A673 (cell line): ENCODE data around the gene CASP2. TPM values are rescaled to one million over a fixed set of nuclear protein-coding genes. Genes with fewer than 3 reads are reported as not detected.

Experiments used
- BruUV-seq: library from RNA; stranded (reverse); fragments of 400-500 nt; replicated peaks from 2 replicates; lab custom pipeline; 2021; lab: Mats Ljungman, UMichigan
- CTCF ChIA-PET: fragments of 300-600 bp; sonication (Branson Sonifier 250); formaldehyde crosslinking; loops from one replicate; lab custom pipeline; 2022; ENCODE audit warnings: antibody characterized with exemption; lab: Charles Lee
- POLR2A ChIA-PET: fragments of 300-600 bp; sonication (Branson Sonifier 250); formaldehyde crosslinking; loops from one replicate; lab custom pipeline; 2022; ENCODE audit warnings: antibody characterized with exemption; ENCODE audit not compliant: low non-redundant PET; lab: Charles Lee
- DNase-seq: peaks from one replicate; pipeline ENCODE4 v3.0.0-alpha.2; 2015; ENCODE audit warnings: low spot score
- H3K27ac ChIP-seq: fragments of 200-600 bp; sonication (generic); 2 replicates; pipeline ENCODE4 v1.5.1; 2016; ENCODE audit warnings: mixed run types, low read depth, mild to moderate bottlenecking, mixed read lengths, antibody characterized with exemption, low read length; ENCODE audit not compliant: poor library complexity, severe bottlenecking
- H3K27me3 ChIP-seq: fragments of 200-600 bp; sonication (generic); replicated peaks from 2 replicates; pipeline ENCODE4 v1.6.1; 2017; ENCODE audit warnings: mixed run types, low read depth, mild to moderate bottlenecking, mixed read lengths, antibody characterized with exemption, low read length; ENCODE audit not compliant: insufficient read depth, poor library complexity
- H3K36me3 ChIP-seq: fragments of 200-600 bp; sonication (generic); 2 replicates; pipeline ENCODE4 v1.6.1; 2016; ENCODE audit warnings: mixed run types, mild to moderate bottlenecking, mixed read lengths, antibody characterized with exemption, low read length; ENCODE audit not compliant: insufficient read depth, poor library complexity, severe bottlenecking
- H3K4me1 ChIP-seq: fragments of 200-600 bp; sonication (generic); 2 replicates; pipeline ENCODE4 v1.6.1; 2017; ENCODE audit warnings: mixed run types, mild to moderate bottlenecking, mixed read lengths, antibody characterized with exemption, low read length; ENCODE audit not compliant: insufficient read depth, poor library complexity, severe bottlenecking
- H3K4me3 ChIP-seq: fragments of 200-600 bp; sonication (generic); 2 replicates; pipeline ENCODE4 v1.5.1; 2016; ENCODE audit warnings: low read depth, mixed run types, mild to moderate bottlenecking, mixed read lengths, low read length; ENCODE audit not compliant: poor library complexity, severe bottlenecking
- H3K9me3 ChIP-seq: fragments of 200-600 bp; sonication (generic); 2 replicates; pipeline ENCODE4 v1.6.1; 2016; ENCODE audit warnings: mixed run types, low read depth, mild to moderate bottlenecking, mixed read lengths, antibody characterized with exemption, low read length; ENCODE audit not compliant: poor library complexity, severe bottlenecking
- CTCF ChIP-seq: fragments of 300-800, 200-600 bp; sonication (generic); conservative IDR thresholded peaks from 2 replicates; pipeline ENCODE4 v1.5.1; 2017; ENCODE audit warnings: low read depth, mild to moderate bottlenecking, antibody characterized with exemption, low read length, moderate library complexity, mixed read lengths
- EZH2 ChIP-seq: fragments of 200-600 bp; sonication (generic); IDR thresholded peaks from 2 replicates; pipeline ENCODE4 v1.6.1; 2017; ENCODE audit warnings: borderline replicate concordance, low read depth, mild to moderate bottlenecking, mixed read lengths, antibody characterized with exemption, low read length; ENCODE audit not compliant: poor library complexity, severe bottlenecking
- intact Hi-C: fragments of 100-400 bp; cut with micrococcal nuclease; formaldehyde crosslinking; loops from one replicate; pipeline ENCODE4 v1.10.0; 2022; ENCODE audit not compliant: unreplicated experiment
- total RNA-seq: library from RNA; stranded (reverse); gene quantifications from 2 replicates; pipeline ENCODE4 v1.2.3, GENCODE V29; 2021

Gene CASP2
- total RNA-seq, 1 experiment from 2014 or later: 76.8 TPM

GRCh38 chr7:143258831-143259230 lies 29.3 kb upstream of the CASP2 start:
- no peaks in the 10 kb centered on the region for H3K36me3 ChIP-seq
- no TSS peak for BruUV-seq
- POLR2A ChIA-PET: no interaction called here
- CTCF ChIA-PET: no interaction called here
- H3K9me3 ChIP-seq: peaks cover 3% of the 10 kb centered on the region
- no peaks in the 10 kb centered on the region for H3K27me3 ChIP-seq
- H3K27ac ChIP-seq: no peak overlapping the region
- DNase-seq: no peak
- H3K4me3 ChIP-seq: no peak overlapping the region
- no peaks in the 10 kb centered on the region for H3K4me1 ChIP-seq
- TF ChIP-seq EZH2: no peak
- TF ChIP-seq CTCF: no peak
- intact Hi-C loops: no loop called here

- no peak for DNase-seq
- H3K36me3 ChIP-seq: no peaks in the 10 kb centered on the region
- ChIA-PET CTCF (interaction anchor here (0.6 kb wide), 1 partner anchor 44 kb away, joined by 4 read pairs; no protein-coding TSS in a partner anchor), POLR2A (no interaction called here)
- H3K27me3 ChIP-seq: no peaks in the 10 kb centered on the region
- TF ChIP-seq EZH2: no peak
- no peak for TF ChIP-seq CTCF
- no peaks in the 10 kb centered on the region for H3K4me1 ChIP-seq
- H3K27ac ChIP-seq: no peak overlapping the region
- intact Hi-C loops: no loop called here
- no peak overlapping the region for H3K4me3 ChIP-seq
- H3K9me3 ChIP-seq: no peaks in the 10 kb centered on the region
- no TSS peak for BruUV-seq
Measured at GRCh38 chr7:143259765-143260164, 28.4 kb upstream of the CASP2 start.

- no peak for TF ChIP-seq EZH2
- TF ChIP-seq CTCF: no peak
- Histone ChIP-seq H3K4me3 (no peak overlapping the region), H3K9me3 (no peaks in the 10 kb centered on the region), H3K36me3 (no peaks in the 10 kb centered on the region), H3K27ac (no peak overlapping the region), H3K27me3 (no peaks in the 10 kb centered on the region), H3K4me1 (no peaks in the 10 kb centered on the region)
- POLR2A ChIA-PET: no interaction called here
- BruUV-seq: no TSS peak
- intact Hi-C loops: no loop called here
- CTCF ChIA-PET: no interaction called here
- DNase-seq: no peak
Measured at GRCh38 chr7:143261901-143262300, 26.2 kb upstream of the CASP2 start.
